GM12878 (cell line): ENCODE data around the gene SSBP3. TPM values are rescaled to one million over a fixed set of nuclear protein-coding genes. Genes with fewer than 3 reads are reported as not detected.

Source experiments
- ATAC-seq: fragments of 200-7000 bp; cut with Tn5 transposase; 3 replicates; pipeline ENCODE4 v1.9.1; 2020; ENCODE audit warnings: mild to moderate bottlenecking, moderate library complexity
- BruUV-seq: library from RNA; stranded (reverse); fragments of 400-500 nt; replicated peaks from 2 replicates; lab custom pipeline; 2021; lab: Mats Ljungman, UMichigan
- CTCF ChIA-PET: fragments of 300-600 bp; sonication (Branson Sonifier 250); formaldehyde crosslinking; extraction: SDS; loops from one replicate; lab custom pipeline; 2021; ENCODE audit warnings: inconsistent platforms; lab: Yijun Ruan, JAX
- POLR2A ChIA-PET: fragments of 350-600 bp; formaldehyde crosslinking; extraction: SDS; loops from one replicate; lab custom pipeline; 2021; ENCODE audit warnings: inconsistent platforms; lab: Charles Lee
- RAD21 ChIA-PET: fragments of 300-600 bp; sonication (Branson Sonifier 250); formaldehyde crosslinking; loops from one replicate; lab custom pipeline; 2023; ENCODE audit warnings: antibody characterized with exemption; ENCODE audit not compliant: unreplicated experiment; lab: Charles Lee
- SMC1A ChIA-PET: fragments of 300-600 bp; sonication (Branson Sonifier 250); formaldehyde crosslinking; loops from one replicate; lab custom pipeline; 2023; ENCODE audit not compliant: unreplicated experiment, uncharacterized antibody; lab: Charles Lee
- DNase-seq: peaks from one replicate; pipeline ENCODE4 v3.0.0-alpha.2; 2011; ENCODE audit warnings: low read depth, low spot score
- FAIRE-seq: peaks from 3 replicates; lab custom pipeline; 2011; peaks lifted over from hg19 to GRCh38; lab: Jason Lieb, UNC
- H2AFZ ChIP-seq: 2 replicates; pipeline ENCODE4 v1.6.0; 2011; ENCODE audit warnings: low read depth, low read length, control low read depth; ENCODE audit not compliant: control insufficient read depth
- H3K27ac ChIP-seq: 2 replicates; pipeline ENCODE4 v1.5.1; 2011; ENCODE audit warnings: control low read depth; ENCODE audit not compliant: control insufficient read depth, insufficient read depth
- H3K27me3 ChIP-seq, 2 experiments: replicated peaks in 1 of 2; 2 replicates each; pipeline versions ENCODE4 v1.6.0 to v1.6.1; 2011; ENCODE audit warnings: low read length in 1 of 2; ENCODE audit not compliant: control insufficient read depth in 2 of 2, insufficient read depth in 2 of 2
- H3K36me3 ChIP-seq, 2 experiments: 2 replicates each; pipeline ENCODE4 v1.5.1; 2011; ENCODE audit warnings: low read length in 1 of 2; ENCODE audit not compliant: control insufficient read depth in 2 of 2, insufficient read depth in 2 of 2
- H3K4me1 ChIP-seq: 2 replicates; pipeline ENCODE4 v1.6.1; 2011; ENCODE audit warnings: mild to moderate bottlenecking, low read length, moderate library complexity, mixed read lengths; ENCODE audit not compliant: control insufficient read depth, insufficient read depth
- H3K4me2 ChIP-seq: 2 replicates; pipeline ENCODE4 v1.6.0; 2011; ENCODE audit warnings: control low read depth; ENCODE audit not compliant: control insufficient read depth, insufficient read depth
- H3K4me3 ChIP-seq: fragments of 200-600 bp; sonication (generic); 2 replicates; pipeline ENCODE4 v1.5.1; 2016
- H3K79me2 ChIP-seq: 2 replicates; pipeline ENCODE4 v1.6.0; 2011; ENCODE audit warnings: low read length; ENCODE audit not compliant: control insufficient read depth, insufficient read depth
- H3K9ac ChIP-seq: 2 replicates; pipeline ENCODE4 v1.8.0; 2011; ENCODE audit warnings: low read length, control low read depth, mixed read lengths; ENCODE audit not compliant: control insufficient read depth, insufficient read depth
- H3K9me3 ChIP-seq: replicated peaks from 3 replicates; pipeline ENCODE4 v1.5.1; 2011; ENCODE audit warnings: mild to moderate bottlenecking, low read length; ENCODE audit not compliant: control insufficient read depth, insufficient read depth
- H4K20me1 ChIP-seq: 2 replicates; pipeline ENCODE4 v1.6.0; 2011; ENCODE audit not compliant: control insufficient read depth, insufficient read depth
- BMI1 ChIP-seq: fragments of 450-650 bp; IDR thresholded peaks from 2 replicates; pipeline ENCODE4 v1.6.1; 2016; ENCODE audit warnings: mild to moderate bottlenecking, moderate library complexity, borderline replicate concordance
- CHD2 ChIP-seq: IDR thresholded peaks from 2 replicates; pipeline ENCODE4 v1.6.1; 2011; ENCODE audit warnings: low read depth, low read length, improper control_type of control experiment, borderline replicate concordance
- ETV6 ChIP-seq, 2 experiments: fragments of 450-650 bp in 1 of 2; IDR thresholded peaks in 1 of 2; conservative IDR thresholded peaks in 1 of 2; 2 replicates each; pipeline ENCODE4 v1.6.1; 2014; ENCODE audit warnings: antibody characterized with exemption in 1 of 2, borderline replicate concordance in 1 of 2, low read depth in 1 of 2, mild to moderate bottlenecking in 1 of 2, moderate library complexity in 1 of 2
- GABPA ChIP-seq: IDR thresholded peaks from 2 replicates; pipeline ENCODE4 v1.6.1; 2014; ENCODE audit warnings: antibody characterized with exemption, low read depth, mild to moderate bottlenecking, inconsistent platforms
- IKZF1 ChIP-seq: fragments of 450-650 bp; conservative IDR thresholded peaks from 2 replicates; pipeline ENCODE4 v1.6.1; 2017; ENCODE audit warnings: antibody characterized with exemption, mild to moderate bottlenecking
- MAX ChIP-seq: IDR thresholded peaks from 2 replicates; pipeline ENCODE4 v1.6.1; 2012; ENCODE audit warnings: low read depth, low read length, improper control_type of control experiment
- MEF2B ChIP-seq: fragments of 450-650 bp; IDR thresholded peaks from 2 replicates; pipeline ENCODE4 v1.6.1; 2018; ENCODE audit warnings: mild to moderate bottlenecking, moderate library complexity; ENCODE audit not compliant: partially characterized antibody, poor library complexity, severe bottlenecking
- MLLT1 ChIP-seq: fragments of 450-650 bp; IDR thresholded peaks from 2 replicates; pipeline ENCODE4 v1.6.1; 2016; ENCODE audit warnings: mild to moderate bottlenecking
- NBN ChIP-seq: fragments of 450-650 bp; IDR thresholded peaks from 2 replicates; pipeline ENCODE4 v1.6.1; 2016
- RAD21 ChIP-seq: IDR thresholded peaks from 2 replicates; pipeline ENCODE4 v1.6.1; 2011; ENCODE audit warnings: mild to moderate bottlenecking, low read depth, low read length, moderate library complexity; ENCODE audit not compliant: insufficient read depth
- WRNIP1 ChIP-seq: IDR thresholded peaks from 2 replicates; pipeline ENCODE4 v1.6.1; 2011; ENCODE audit warnings: low read depth, low read length, improper control_type of control experiment, borderline replicate concordance
- ZNF592 ChIP-seq: fragments of 450-650 bp; IDR thresholded peaks from 2 replicates; pipeline ENCODE4 v1.6.1; 2017; ENCODE audit warnings: mild to moderate bottlenecking, moderate library complexity
- WGBS: methylation state at CpG from one replicate; pipeline ENCODE4 v1.1.6; 2016; ENCODE audit warnings: low lambda C conversion rate; ENCODE audit not compliant: insufficient replicate concordance, insufficient coverage; ENCODE audit errors: missing lambda C conversion rate; 5-methylcytosine and 5-hydroxymethylcytosine counted together
- in situ Hi-C: fragments of 300-500 bp; cut with MboI; formaldehyde crosslinking; loops from 9 replicates; pipeline ENCODE4 v1.14.3; 2018; ENCODE audit warnings: mixed read lengths
- intact Hi-C: fragments of 100-400 bp; cut with micrococcal nuclease; formaldehyde crosslinking; loops from one replicate; pipeline ENCODE4 v1.14.2; 2022; ENCODE audit not compliant: unreplicated experiment
- polyA plus RNA-seq, 11 experiments: library from polyadenylated mRNA; depleted of rRNA in 4 of 11; unstranded in 6 of 11; stranded (reverse) in 5 of 11; fragments of >200 nt; fragmentation: Nextera tagmentation in 4 of 11; fragmentation: Illumina TruSeq in 1 of 11; extraction: Ambion mirVana in 4 of 11; extraction: Trizol in 1 of 11; gene quantifications; 1 replicate in 1 of 11; 2 replicates in 10 of 11; pipeline versions ENCODE4 v1.2.1 to v1.2.3, GENCODE V29; 2011 to 2016; ENCODE audit warnings: inconsistent platforms in 2 of 11, missing spikeins in 2 of 11, low read depth in 1 of 11
- total RNA-seq, 4 experiments: library from RNA; depleted of rRNA in 3 of 4; stranded (reverse); fragments of >200 nt in 3 of 4; fragmentation: Illumina TruSeq in 1 of 4; extraction: Trizol in 1 of 4; gene quantifications; 2 replicates each; pipeline versions ENCODE4 v1.2.1 to v1.2.3, GENCODE V29; 2013 to 2021
- TF ChIP-seq, protein P1 (sequence below): IDR thresholded peaks from 2 replicates; pipeline ENCODE4 v1.6.1; 2011; ENCODE audit warnings: mild to moderate bottlenecking, low read depth, low read length, moderate library complexity; ENCODE audit not compliant: insufficient replicate concordance
- TF ChIP-seq, protein P2 (sequence below): IDR thresholded peaks from 2 replicates; pipeline ENCODE4 v1.6.1; 2011; ENCODE audit warnings: low read depth, mild to moderate bottlenecking, low read length, moderate library complexity, borderline replicate concordance; ENCODE audit errors: extremely low read depth

Gene SSBP3
- total and polyA plus RNA-seq, 10 of the 15 experiments (the other 5 are each of a cell fraction or from before 2014, with no cell fraction given) = 4.1 to 51.7 (median 17.1) TPM

DNA sequence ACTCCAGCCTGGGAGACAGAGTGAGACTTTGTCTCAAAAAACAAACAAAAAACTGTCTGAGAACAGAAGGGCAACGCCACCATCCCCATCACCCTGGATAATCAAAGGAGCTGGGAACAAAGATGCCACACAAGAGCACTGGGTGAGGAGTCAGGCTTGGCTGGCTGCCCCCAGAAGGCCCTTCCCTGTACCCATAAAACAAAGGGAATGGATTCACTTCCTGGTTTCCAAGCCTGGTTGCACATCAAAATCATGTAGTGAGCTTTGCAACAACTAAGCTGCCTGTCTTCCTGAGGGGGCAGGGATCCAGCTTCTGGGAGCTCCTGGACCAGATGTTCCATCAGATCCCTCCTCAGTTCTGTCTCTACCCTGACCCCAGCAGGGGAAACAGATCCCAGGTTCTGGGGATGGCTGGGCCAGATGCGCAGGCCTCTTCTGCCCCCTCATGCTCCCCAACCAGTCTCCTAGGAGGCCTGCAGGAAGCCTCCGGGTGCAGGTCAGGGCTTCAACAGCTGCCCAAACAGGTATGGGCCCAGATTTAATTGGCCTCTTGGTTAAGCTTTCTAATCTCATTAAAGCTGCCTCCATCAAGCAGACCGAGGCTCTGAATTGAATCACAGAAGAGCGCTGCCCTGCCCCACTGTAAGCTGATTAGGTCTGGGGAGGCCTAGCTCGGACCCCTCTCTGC, 108.5 kb downstream of the SSBP3 start (continued):
- TF ChIP-seq ZNF592 (no peak), RAD21 (no peak)

- POLR2A ChIA-PET = no interaction called here
- 88% methylated on average over 5 of the region's 5 CpGs for WGBS
- TF ChIP-seq GABPA (no peak), WRNIP1 (no peak), ETV6 (conservative IDR thresholded peaks at IDR 0.05 in 1 of 2, IDR thresholded peaks at IDR 0.05 in 1 of 2; ENCODE audit: borderline replicate concordance in 1 of 2, low read depth in 1 of 2) (no peak), MAX (no peak), IKZF1 (no peak), NBN (no peak), CHD2 (no peak), MEF2B (no peak), BMI1 (no peak), MLLT1 (no peak)
- TF ChIP-seq, protein P1, sequence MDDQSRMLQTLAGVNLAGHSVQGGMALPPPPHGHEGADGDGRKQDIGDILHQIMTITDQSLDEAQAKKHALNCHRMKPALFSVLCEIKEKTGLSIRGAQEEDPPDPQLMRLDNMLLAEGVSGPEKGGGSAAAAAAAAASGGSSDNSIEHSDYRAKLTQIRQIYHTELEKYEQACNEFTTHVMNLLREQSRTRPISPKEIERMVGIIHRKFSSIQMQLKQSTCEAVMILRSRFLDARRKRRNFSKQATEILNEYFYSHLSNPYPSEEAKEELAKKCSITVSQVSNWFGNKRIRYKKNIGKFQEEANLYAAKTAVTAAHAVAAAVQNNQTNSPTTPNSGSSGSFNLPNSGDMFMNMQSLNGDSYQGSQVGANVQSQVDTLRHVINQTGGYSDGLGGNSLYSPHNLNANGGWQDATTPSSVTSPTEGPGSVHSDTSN = no peak
- TF ChIP-seq, protein P2, sequence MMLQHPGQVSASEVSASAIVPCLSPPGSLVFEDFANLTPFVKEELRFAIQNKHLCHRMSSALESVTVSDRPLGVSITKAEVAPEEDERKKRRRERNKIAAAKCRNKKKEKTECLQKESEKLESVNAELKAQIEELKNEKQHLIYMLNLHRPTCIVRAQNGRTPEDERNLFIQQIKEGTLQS = no peak
- Histone ChIP-seq H3K79me2 (peaks cover 2% of the 10 kb centered on the region), H3K4me1 (no peaks in the 10 kb centered on the region), H3K36me3 (no peaks in the 10 kb centered on the region; a peak in 1 of 4 replicates), H3K4me3 (no peak overlapping the region), H3K27me3 (no peaks in the 10 kb centered on the region), H3K4me2 (no peak overlapping the region), H3K9ac (no peak overlapping the region), H2AFZ (no peak overlapping the region), H3K27ac (no peak overlapping the region), H3K9me3 (no peaks in the 10 kb centered on the region), H4K20me1 (peaks cover 2% of the 10 kb centered on the region; the same call in 1 of the 2 replicates)
- DNase-seq = no peak
- SMC1A ChIA-PET = no interaction called here
- BruUV-seq = no TSS peak
- ATAC-seq = no peak
- CTCF ChIA-PET = no interaction called here
- RAD21 ChIA-PET = no interaction called here
- FAIRE-seq = no peak
- intact Hi-C loops (no loop called here), in situ Hi-C loops (no loop called here)
Observed at GRCh38 chr1:54296666-54297065, 109.5 kb downstream of the SSBP3 start.
